SK-N-SH (cell line): Measurements from ENCODE around the gene ANGPTL8. TPM values are rescaled to one million over a fixed set of nuclear protein-coding genes. Genes with fewer than 3 reads are reported as not detected.
A peak's percentile ranks its signal among the peaks of the same experiment; 100 is the strongest.

Experiments used
- CTCF ChIA-PET: fragments of 300-600, 350-600 bp; formaldehyde crosslinking; extraction: SDS; loops from one replicate; lab custom pipeline; 2021; lab: Yijun Ruan, JAX
- POLR2A ChIA-PET: fragments of 350-600 bp; sonication (Branson Sonifier 250); formaldehyde crosslinking; extraction: SDS; loops from one replicate; lab custom pipeline; 2020; ENCODE audit warnings: antibody characterized with exemption, inconsistent platforms; lab: Yijun Ruan, JAX
- DNase-seq: peaks from one replicate; pipeline ENCODE4 v3.0.0; 2012
- H2AFZ ChIP-seq: fragments of 200-600 bp; sonication (generic); 2 replicates; pipeline ENCODE4 v1.8.1; 2016; ENCODE audit warnings: antibody characterized with exemption, mild to moderate bottlenecking, low read depth
- H3F3A ChIP-seq: fragments of 200-600 bp; sonication (generic); replicated peaks from 2 replicates; pipeline ENCODE3; 2016; ENCODE audit warnings: antibody characterized with exemption, mild to moderate bottlenecking; ENCODE audit not compliant: insufficient read depth
- H3K27ac ChIP-seq, 2 experiments: fragments of 200-500 bp in 1 of 2; fragments of 200-600 bp in 1 of 2; sonication (Bioruptor generic) in 1 of 2; sonication (generic), shearing (Covaris generic) in 1 of 2; 2 replicates each; pipeline versions ENCODE4 v1.5.1 to v1.6.1; 2014 to 2016; ENCODE audit warnings: low read depth in 2 of 2, inconsistent platforms in 1 of 2, low read length in 1 of 2, mild to moderate bottlenecking in 1 of 2, mixed read lengths in 1 of 2
- H3K27me3 ChIP-seq: fragments of 200-600 bp; sonication (generic), shearing (Covaris generic); 2 replicates; pipeline ENCODE4 v1.6.1; 2016; ENCODE audit warnings: mixed run types; ENCODE audit not compliant: insufficient read depth
- H3K36me3 ChIP-seq, 2 experiments: fragments of 200-500 bp in 1 of 2; fragments of 200-600 bp in 1 of 2; sonication (Bioruptor generic) in 1 of 2; sonication (generic) in 1 of 2; replicated peaks in 1 of 2; 2 replicates each; pipeline versions ENCODE3 to v1.5.1; 2014 to 2016; ENCODE audit warnings: low read length in 1 of 2, mild to moderate bottlenecking in 1 of 2; ENCODE audit not compliant: insufficient read depth in 2 of 2, control insufficient read depth in 1 of 2
- H3K4me1 ChIP-seq, 2 experiments: fragments of 200-500 bp in 1 of 2; fragments of 200-600 bp in 1 of 2; sonication (Bioruptor generic) in 1 of 2; sonication (generic), shearing (Covaris generic) in 1 of 2; 2 replicates each; pipeline versions ENCODE4 v1.5.1 to v1.6.1; 2014 to 2016; ENCODE audit warnings: low read depth in 1 of 2, low read length in 1 of 2, mixed run types in 1 of 2; ENCODE audit not compliant: insufficient read depth in 2 of 2, control insufficient read depth in 1 of 2
- H3K4me2 ChIP-seq: fragments of 200-600 bp; sonication (generic), shearing (Covaris generic); 2 replicates; pipeline ENCODE4 v1.6.1; 2017; ENCODE audit warnings: mixed run types
- H3K4me3 ChIP-seq, 2 experiments: fragments of 200-500 bp in 1 of 2; fragments of 200-600 bp in 1 of 2; sonication (Bioruptor generic) in 1 of 2; sonication (generic), shearing (Covaris generic) in 1 of 2; 2 replicates each; pipeline versions ENCODE4 v1.5.1 to v1.8.1; 2014 to 2016; ENCODE audit warnings: low read depth in 2 of 2, inconsistent platforms in 1 of 2, low read length in 1 of 2, mild to moderate bottlenecking in 1 of 2, mixed read lengths in 1 of 2, moderate library complexity in 1 of 2
- H3K79me2 ChIP-seq: fragments of 200-600 bp; sonication (generic); 2 replicates; pipeline ENCODE4 v1.8.1; 2017; ENCODE audit warnings: mild to moderate bottlenecking; ENCODE audit not compliant: insufficient read depth
- H3K9ac ChIP-seq: fragments of 200-600 bp; sonication (generic); 2 replicates; pipeline ENCODE4 v1.6.1; 2017; ENCODE audit warnings: mixed run types
- H3K9me2 ChIP-seq: fragments of 200-600 bp; sonication (generic); 2 replicates; pipeline ENCODE4 v1.6.1; 2017; ENCODE audit warnings: mixed run types
- H3K9me3 ChIP-seq: fragments of 200-600 bp; sonication (generic); 2 replicates; pipeline ENCODE4 v1.6.1; 2017; ENCODE audit warnings: mixed run types, mild to moderate bottlenecking, moderate library complexity
- H4K20me1 ChIP-seq: fragments of 200-600 bp; sonication (generic); 2 replicates; pipeline ENCODE4 v1.6.1; 2017; ENCODE audit warnings: mild to moderate bottlenecking, mixed run types; ENCODE audit not compliant: insufficient read depth
- CHD2 ChIP-seq: fragments of 150-350 bp; IDR thresholded peaks from 2 replicates; pipeline ENCODE4 v1.6.1; 2018; ENCODE audit warnings: low read length; ENCODE audit not compliant: partially characterized antibody
- CTCF ChIP-seq: fragments of 200-600 bp; sonication (generic); IDR thresholded peaks from 2 replicates; pipeline ENCODE4 v1.6.1; 2017; ENCODE audit warnings: antibody characterized with exemption, mild to moderate bottlenecking, moderate library complexity
- ELF1 ChIP-seq: IDR thresholded peaks from 2 replicates; pipeline ENCODE4 v1.4.0; 2012
- EP300 ChIP-seq, 2 experiments: IDR thresholded peaks; 2 replicates each; pipeline versions ENCODE4 v1.4.0 to v1.6.1; 2012; ENCODE audit warnings: borderline replicate concordance in 1 of 2, low read depth in 1 of 2, low read length in 1 of 2
- FOSL2 ChIP-seq: IDR thresholded peaks from 2 replicates; pipeline ENCODE4 v1.4.0; 2012; ENCODE audit warnings: low read depth, mild to moderate bottlenecking, moderate library complexity, borderline replicate concordance
- GABPA ChIP-seq: IDR thresholded peaks from 2 replicates; pipeline ENCODE4 v1.4.0; 2012; ENCODE audit warnings: low read depth, mild to moderate bottlenecking
- MEF2A ChIP-seq: IDR thresholded peaks from 2 replicates; pipeline ENCODE4 v1.4.0; 2012; ENCODE audit warnings: low read depth, borderline replicate concordance
- MXI1 ChIP-seq: IDR thresholded peaks from 2 replicates; pipeline ENCODE4 v1.6.1; 2012; ENCODE audit warnings: mild to moderate bottlenecking, low read depth, low read length, improper control_type of control experiment
- POLR2AphosphoS5 ChIP-seq: IDR thresholded peaks from 2 replicates; pipeline ENCODE4 v1.6.1; 2012; ENCODE audit warnings: low read depth, low read length
- RAD21 ChIP-seq: IDR thresholded peaks from 2 replicates; pipeline ENCODE4 v1.6.1; 2012; ENCODE audit warnings: mild to moderate bottlenecking, low read length
- RCOR1 ChIP-seq: fragments of 150-350 bp; IDR thresholded peaks from 2 replicates; pipeline ENCODE4 v1.6.1; 2017; ENCODE audit warnings: antibody characterized with exemption, low read length
- RFX5 ChIP-seq: IDR thresholded peaks from 2 replicates; pipeline ENCODE4 v1.6.1; 2012; ENCODE audit warnings: mild to moderate bottlenecking, improper control_type of control experiment, low read length
- TAF1 ChIP-seq: IDR thresholded peaks from 2 replicates; pipeline ENCODE4 v1.6.1; 2012; ENCODE audit warnings: low read depth, mild to moderate bottlenecking, low read length, moderate library complexity, borderline replicate concordance
- WGBS: methylation state at CpG from one replicate; pipeline ENCODE4 v1.1.6; 2017; ENCODE audit warnings: low lambda C conversion rate; 5-methylcytosine and 5-hydroxymethylcytosine counted together
- polyA plus RNA-seq, 3 experiments: library from polyadenylated mRNA; depleted of rRNA; stranded (reverse); fragments of >200 nt; gene quantifications; 2 replicates each; pipeline ENCODE4 v1.2.3, GENCODE V29; 2012
- TF ChIP-seq, protein P1 (sequence below): IDR thresholded peaks from 2 replicates; pipeline ENCODE4; 2012
- TF ChIP-seq, protein P2 (sequence below): IDR thresholded peaks from 2 replicates; pipeline ENCODE4 v1.6.1; 2012; ENCODE audit warnings: mild to moderate bottlenecking, low read depth, low read length, moderate library complexity

Gene ANGPTL8
- polyA plus RNA-seq, 1 of the 3 experiments (the other 2 are of a cell fraction): 0.21 TPM

- peaks cover 5 to 9% of the 10 kb centered on the region in 2 experiments for H3K36me3 ChIP-seq
- no peak for TF ChIP-seq CHD2
- TF ChIP-seq EP300 (IDR thresholded peaks at IDR 0.05; ENCODE audit: borderline replicate concordance in 1 of 2, low read depth in 1 of 2, low read length in 1 of 2): no peak
- no peak for TF ChIP-seq POLR2AphosphoS5
- TF ChIP-seq RFX5: no peak
- TF ChIP-seq MEF2A: no peak
- no peak for TF ChIP-seq ELF1
- TF ChIP-seq, protein P1, sequence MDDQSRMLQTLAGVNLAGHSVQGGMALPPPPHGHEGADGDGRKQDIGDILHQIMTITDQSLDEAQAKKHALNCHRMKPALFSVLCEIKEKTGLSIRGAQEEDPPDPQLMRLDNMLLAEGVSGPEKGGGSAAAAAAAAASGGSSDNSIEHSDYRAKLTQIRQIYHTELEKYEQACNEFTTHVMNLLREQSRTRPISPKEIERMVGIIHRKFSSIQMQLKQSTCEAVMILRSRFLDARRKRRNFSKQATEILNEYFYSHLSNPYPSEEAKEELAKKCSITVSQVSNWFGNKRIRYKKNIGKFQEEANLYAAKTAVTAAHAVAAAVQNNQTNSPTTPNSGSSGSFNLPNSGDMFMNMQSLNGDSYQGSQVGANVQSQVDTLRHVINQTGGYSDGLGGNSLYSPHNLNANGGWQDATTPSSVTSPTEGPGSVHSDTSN: no peak
- no peak for TF ChIP-seq RAD21
- TF ChIP-seq, protein P2, sequence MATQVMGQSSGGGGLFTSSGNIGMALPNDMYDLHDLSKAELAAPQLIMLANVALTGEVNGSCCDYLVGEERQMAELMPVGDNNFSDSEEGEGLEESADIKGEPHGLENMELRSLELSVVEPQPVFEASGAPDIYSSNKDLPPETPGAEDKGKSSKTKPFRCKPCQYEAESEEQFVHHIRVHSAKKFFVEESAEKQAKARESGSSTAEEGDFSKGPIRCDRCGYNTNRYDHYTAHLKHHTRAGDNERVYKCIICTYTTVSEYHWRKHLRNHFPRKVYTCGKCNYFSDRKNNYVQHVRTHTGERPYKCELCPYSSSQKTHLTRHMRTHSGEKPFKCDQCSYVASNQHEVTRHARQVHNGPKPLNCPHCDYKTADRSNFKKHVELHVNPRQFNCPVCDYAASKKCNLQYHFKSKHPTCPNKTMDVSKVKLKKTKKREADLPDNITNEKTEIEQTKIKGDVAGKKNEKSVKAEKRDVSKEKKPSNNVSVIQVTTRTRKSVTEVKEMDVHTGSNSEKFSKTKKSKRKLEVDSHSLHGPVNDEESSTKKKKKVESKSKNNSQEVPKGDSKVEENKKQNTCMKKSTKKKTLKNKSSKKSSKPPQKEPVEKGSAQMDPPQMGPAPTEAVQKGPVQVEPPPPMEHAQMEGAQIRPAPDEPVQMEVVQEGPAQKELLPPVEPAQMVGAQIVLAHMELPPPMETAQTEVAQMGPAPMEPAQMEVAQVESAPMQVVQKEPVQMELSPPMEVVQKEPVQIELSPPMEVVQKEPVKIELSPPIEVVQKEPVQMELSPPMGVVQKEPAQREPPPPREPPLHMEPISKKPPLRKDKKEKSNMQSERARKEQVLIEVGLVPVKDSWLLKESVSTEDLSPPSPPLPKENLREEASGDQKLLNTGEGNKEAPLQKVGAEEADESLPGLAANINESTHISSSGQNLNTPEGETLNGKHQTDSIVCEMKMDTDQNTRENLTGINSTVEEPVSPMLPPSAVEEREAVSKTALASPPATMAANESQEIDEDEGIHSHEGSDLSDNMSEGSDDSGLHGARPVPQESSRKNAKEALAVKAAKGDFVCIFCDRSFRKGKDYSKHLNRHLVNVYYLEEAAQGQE: no peak
- TF ChIP-seq MXI1: no peak
- TF ChIP-seq CTCF: no peak
- no peak for TF ChIP-seq RCOR1
- no peak for TF ChIP-seq FOSL2
- TF ChIP-seq GABPA: no peak
- no peak for TF ChIP-seq TAF1
- TF ChIP-seq, all 33 proteins: peak for 0
- ChIA-PET POLR2A (no interaction called here), CTCF (interaction anchor here (0.6 to 6.6 kb wide), 6 partner anchors 10 to 226 kb away, joined by 3 to 48 read pairs (median 3); no protein-coding TSS in a partner anchor)
- H3K27ac ChIP-seq: no peak overlapping the region
- H3K4me2 ChIP-seq: no peak overlapping the region
- H3K9ac ChIP-seq: no peak overlapping the region
- no peaks in the 10 kb centered on the region; a peak in 1 of 4 replicates for H3K4me1 ChIP-seq
- H3F3A ChIP-seq: no peaks in the 10 kb centered on the region
- H3K27me3 ChIP-seq: no peaks in the 10 kb centered on the region
- no peaks in the 10 kb centered on the region for H4K20me1 ChIP-seq
- no peaks in the 10 kb centered on the region for H3K9me2 ChIP-seq
- H3K9me3 ChIP-seq: no peaks in the 10 kb centered on the region
- WGBS: 54% methylated on average over 2 of the region's 7 CpGs
- no peaks in the 10 kb centered on the region for H3K79me2 ChIP-seq
- no peak overlapping the region for H3K4me3 ChIP-seq
- H2AFZ ChIP-seq: no peak overlapping the region
- DNase-seq: peak; percentile 55
Measured at GRCh38 chr19:11256189-11256588, 16.8 kb downstream of the ANGPTL8 start.
